ENCODE results near the gene GEMIN2. TPM values are rescaled to one million over a fixed set of nuclear protein-coding genes. Genes with fewer than 3 reads are reported as not detected.
"Not testable (repeated sequence)": the region's sequence is repeated elsewhere in the genome, so short reads cannot be mapped to it uniquely, and the experiment has no call there.

The GEMIN2 gene
- total RNA-seq, 4 donors from 2014 or later = 12.0 to 26.1 (median 20.6) TPM

GRCh38 chr14:39102969-39103957 is 10.9 kb upstream of the GEMIN2 start, which contains the start of gene SEC23A:
Gene SEC23A (minus strand): TSS chr14:39103235. CDS start chr14:39096118, 7,117 bp downstream.
- no peaks in the 10 kb centered on the region for H3K9me3 ChIP-seq
- TF ChIP-seq POLR2A (IDR thresholded peaks at IDR 0.05) = peak; percentile 45 to 86
- TF ChIP-seq CTCF (IDR thresholded peaks at IDR 0.05) = peak in 1 of 5 experiments; percentile 16
- peak in 1 of 2 donors; percentile 96 for TF ChIP-seq EP300 (IDR thresholded peaks at IDR 0.05)
- H3K27ac ChIP-seq = peak within 1 kb of the TSS; percentile 97 to 99 (median 98)
- no peaks in the 10 kb centered on the region for H3K36me3 ChIP-seq
- no peaks in the 10 kb centered on the region for H3K27me3 ChIP-seq
- DNase-seq (ENCODE audit: low spot score in 2 of 2) = peak; percentile 85 to 88
- WGBS, 2 donors = 1 to 2% methylated on average over 37 to 43 of the region's 58 CpGs
- H3K4me3 ChIP-seq = peak within 1 kb of the TSS; percentile 77 to 99 (median 91)
- peaks cover 0 to 48% (median 22%) of the 10 kb centered on the region in 4 donors for H3K4me1 ChIP-seq

GRCh38 chr14:39104078-39104801 is 9.9 kb upstream of the GEMIN2 start:
- DNase-seq (ENCODE audit: low spot score in 2 of 2); H3K27me3 ChIP-seq; H3K9me3 ChIP-seq; H3K36me3 ChIP-seq: not testable (repeated sequence)
- H3K4me3 ChIP-seq = peak overlapping the region; percentile 77 to 99 (median 91)
- WGBS, 2 donors = 86 to 89% methylated on average over 17 of the region's 17 CpGs
- peak overlapping the region; percentile 97 to 99 (median 98) for H3K27ac ChIP-seq
- peaks cover 0 to 43% (median 15%) of the 10 kb centered on the region in 4 donors for H3K4me1 ChIP-seq

- Histone ChIP-seq H3K27me3 (no peaks in the 10 kb centered on the region), H3K4me1 (peaks cover 0 to 14% (median 9%) of the 10 kb centered on the region in 4 donors), H3K4me3 (no peak overlapping the region), H3K27ac (no peak overlapping the region), H3K9me3 (no peaks in the 10 kb centered on the region), H3K36me3 (no peaks in the 10 kb centered on the region)
- 65 to 81% methylated on average over 2 of the region's 2 CpGs for WGBS, 2 donors
- TF ChIP-seq CTCF (IDR thresholded peaks at IDR 0.05) (peak in 3 of 5 experiments; percentile 12 to 20 (median 17)), EP300 (IDR thresholded peaks at IDR 0.05) (no peak)
- DNase-seq (ENCODE audit: low spot score in 2 of 2) = no peak
Measured at GRCh38 chr14:39107591-39107996, 6.5 kb upstream of the GEMIN2 start.

- Histone ChIP-seq H3K27ac (no peak overlapping the region), H3K4me1 (peaks cover 0 to 17% (median 8%) of the 10 kb centered on the region in 4 donors), H3K4me3 (no peak overlapping the region), H3K9me3 (no peaks in the 10 kb centered on the region), H3K27me3 (no peaks in the 10 kb centered on the region), H3K36me3 (no peaks in the 10 kb centered on the region)
- 89 to 94% methylated on average over 3 of the region's 3 CpGs for WGBS, 2 donors
- TF ChIP-seq POLR2A (IDR thresholded peaks at IDR 0.05) (no peak), EP300 (IDR thresholded peaks at IDR 0.05) (no peak), CTCF (IDR thresholded peaks at IDR 0.05) (no peak)
- no peak for DNase-seq (ENCODE audit: low spot score in 2 of 2)
Measured at GRCh38 chr14:39108791-39109190, 5.3 kb upstream of the GEMIN2 start.

GRCh38 chr14:39109893-39110715 is 4.0 kb upstream of the GEMIN2 start:
- Histone ChIP-seq H3K27me3 (no peaks in the 10 kb centered on the region), H3K4me1 (peaks cover 0 to 11% (median 0%) of the 10 kb centered on the region in 4 donors)

More at GRCh38 chr14:39109893-39110715, 4.0 kb upstream of the GEMIN2 start:
- H3K4me3 ChIP-seq = no peak overlapping the region
- no peak overlapping the region for H3K27ac ChIP-seq
- H3K36me3 ChIP-seq = no peaks in the 10 kb centered on the region
- TF ChIP-seq EP300 (IDR thresholded peaks at IDR 0.05) = no peak
- no peak for TF ChIP-seq POLR2A (IDR thresholded peaks at IDR 0.05)
- TF ChIP-seq CTCF (IDR thresholded peaks at IDR 0.05) = no peak
- H3K9me3 ChIP-seq = no peaks in the 10 kb centered on the region
- WGBS, 2 donors = 81 to 85% methylated on average over 12 of the region's 12 CpGs
- no peak for DNase-seq (ENCODE audit: low spot score in 2 of 2)

All from tibial nerve (tissue), 4 donors.